HEK293T (cell line): Measurements from ENCODE around the gene CUX1.

ENCODE experiments used
- ARNT ChIP-seq: fragments of 450-650 bp; IDR thresholded peaks from 2 replicates; pipeline ENCODE4 v1.6.1; 2017; ENCODE audit warnings: mild to moderate bottlenecking
- HDGF ChIP-seq: fragments of 450-650 bp; IDR thresholded peaks from 2 replicates; pipeline ENCODE4 v1.6.1; 2017; ENCODE audit warnings: antibody characterized with exemption, borderline replicate concordance
- SUZ12 ChIP-seq: fragments of 450-650 bp; IDR thresholded peaks from 2 replicates; pipeline ENCODE4 v1.6.1; 2016; ENCODE audit warnings: mild to moderate bottlenecking
- TF ChIP-seq, protein P1 (sequence below): fragments of 450-650 bp; IDR thresholded peaks from 2 replicates; pipeline ENCODE4 v1.6.1; 2016

DNA sequence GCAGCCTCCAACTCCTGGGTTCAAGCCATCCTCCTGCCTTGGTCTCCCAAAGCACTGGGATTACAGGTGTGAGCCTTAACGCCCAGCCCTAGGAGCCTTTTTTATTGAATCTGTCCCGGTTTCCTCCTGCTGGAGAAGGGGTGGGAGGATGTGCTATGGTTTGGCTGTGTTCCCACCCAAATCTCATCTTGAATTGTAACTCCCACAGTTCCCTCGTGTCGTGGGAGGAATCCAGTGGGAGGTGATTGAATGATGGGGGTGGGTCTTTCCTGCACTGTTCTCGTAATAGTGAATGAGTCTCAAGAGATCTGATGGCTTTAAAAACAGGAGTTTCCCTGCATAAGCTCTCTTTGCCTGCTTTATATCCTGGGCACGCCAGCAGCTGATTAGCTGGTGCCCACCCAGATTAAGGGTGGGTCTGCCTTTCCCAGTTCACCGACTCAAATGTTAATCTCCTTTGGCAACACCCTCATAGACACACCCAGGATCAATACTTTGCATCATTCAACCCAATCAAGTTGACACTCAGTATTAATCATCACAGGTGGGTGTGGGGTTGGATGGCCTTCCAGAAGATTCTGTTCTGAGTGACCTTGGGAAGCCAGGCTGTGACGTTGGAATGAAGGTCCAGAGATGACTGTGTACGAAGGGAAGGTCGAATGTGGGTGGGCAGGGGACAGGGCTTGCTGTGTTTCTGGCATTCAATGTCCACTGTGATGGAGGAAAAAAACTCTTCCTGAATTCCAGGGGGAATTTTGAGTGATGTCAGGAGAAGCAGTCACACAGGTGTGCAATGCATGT is 33.8 kb upstream of the CUX1 start:
- TF ChIP-seq HDGF (no peak), SUZ12 (no peak), ARNT (no peak)
- TF ChIP-seq, protein P1, sequence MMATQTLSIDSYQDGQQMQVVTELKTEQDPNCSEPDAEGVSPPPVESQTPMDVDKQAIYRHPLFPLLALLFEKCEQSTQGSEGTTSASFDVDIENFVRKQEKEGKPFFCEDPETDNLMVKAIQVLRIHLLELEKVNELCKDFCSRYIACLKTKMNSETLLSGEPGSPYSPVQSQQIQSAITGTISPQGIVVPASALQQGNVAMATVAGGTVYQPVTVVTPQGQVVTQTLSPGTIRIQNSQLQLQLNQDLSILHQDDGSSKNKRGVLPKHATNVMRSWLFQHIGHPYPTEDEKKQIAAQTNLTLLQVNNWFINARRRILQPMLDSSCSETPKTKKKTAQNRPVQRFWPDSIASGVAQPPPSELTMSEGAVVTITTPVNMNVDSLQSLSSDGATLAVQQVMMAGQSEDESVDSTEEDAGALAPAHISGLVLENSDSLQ, result no peak
